Stimulated activated naive B cell treated with anti-CD40 and anti-IgM and Interleukin-4, amounts not matched to agents 10 μg/mL and 1 μg/mL and 100 μg/mL, for 72 hours (primary cell): Measurements from ENCODE around the gene GRM8.

ENCODE experiments used
- ATAC-seq, 2 donors: fragments of 150-1000 bp; cut with Tn5 transposase; replicated peaks; 2 replicates each; pipeline ENCODE4 v1.10.0; 2021; ENCODE audit warnings: moderate library complexity in 1 of 2
- DNase-seq: peaks from one replicate; pipeline ENCODE4 v3.0.0; 2021
- H3K27ac Mint-ChIP-seq: one replicate; pipeline ENCODE4 v1.8.0; 2022; ENCODE audit warnings: mild to moderate bottlenecking, mixed read lengths
- H3K27me3 Mint-ChIP-seq, 2 donors: one replicate each; pipeline ENCODE4 v1.8.0; 2022; ENCODE audit warnings: mixed read lengths in 2 of 2
- H3K36me3 Mint-ChIP-seq, 2 donors: one replicate each; pipeline ENCODE4 v1.8.0; 2022; ENCODE audit warnings: mixed read lengths in 2 of 2, mild to moderate bottlenecking in 1 of 2
- H3K4me1 Mint-ChIP-seq, 2 donors: one replicate each; pipeline ENCODE4 v1.8.0; 2022; ENCODE audit warnings: mixed read lengths in 2 of 2, mild to moderate bottlenecking in 1 of 2
- H3K4me3 Mint-ChIP-seq, 2 donors: one replicate each; pipeline ENCODE4 v1.8.0; 2022; ENCODE audit warnings: mild to moderate bottlenecking in 2 of 2, mixed read lengths in 2 of 2, moderate library complexity in 1 of 2
- H3K9me3 Mint-ChIP-seq, 2 donors: one replicate each; pipeline ENCODE4 v1.8.0; 2022; ENCODE audit warnings: mixed read lengths in 2 of 2, mild to moderate bottlenecking in 1 of 2

The GRM8 gene

GRCh38 chr7:126657599-126658358 is 595.0 kb downstream of the GRM8 start:
- Mint-ChIP-seq H3K27ac (peak overlapping the region; percentile 1), H3K27me3 (no peaks in the 10 kb centered on the region), H3K4me3 (no peak overlapping the region), H3K9me3 (peaks cover 5 to 9% of the 10 kb centered on the region in 2 donors), H3K36me3 (no peaks in the 10 kb centered on the region), H3K4me1 (peaks cover 4 to 5% of the 10 kb centered on the region in 2 donors)
- ATAC-seq (peak in 1 of 2 donors; percentile 80), DNase-seq (no peak)

GRCh38 chr7:126657137-126657536 is 595.6 kb downstream of the GRM8 start:
- Mint-ChIP-seq H3K27me3 (no peaks in the 10 kb centered on the region), H3K36me3 (no peaks in the 10 kb centered on the region), H3K4me1 (peaks cover 4 to 5% of the 10 kb centered on the region in 2 donors), H3K4me3 (no peak overlapping the region), H3K9me3 (peaks cover 3 to 9% of the 10 kb centered on the region in 2 donors), H3K27ac (no peak overlapping the region)
- DNase-seq (no peak), ATAC-seq (no peak)

GRCh38 chr7:126656165-126656564 is 596.6 kb downstream of the GRM8 start:
- H3K4me1 Mint-ChIP-seq: peaks cover 4 to 5% of the 10 kb centered on the region in 2 donors
- DNase-seq: no peak
- no peaks in the 10 kb centered on the region for H3K27me3 Mint-ChIP-seq
- H3K9me3 Mint-ChIP-seq: peaks cover 2 to 12% of the 10 kb centered on the region in 2 donors
- no peak overlapping the region for H3K4me3 Mint-ChIP-seq
- H3K36me3 Mint-ChIP-seq: no peaks in the 10 kb centered on the region
- ATAC-seq: no peak
- no peak overlapping the region for H3K27ac Mint-ChIP-seq

- H3K27ac Mint-ChIP-seq: no peak overlapping the region
- no peaks in the 10 kb centered on the region for H3K27me3 Mint-ChIP-seq
- no peak overlapping the region for H3K4me3 Mint-ChIP-seq
- peaks cover 2 to 3% of the 10 kb centered on the region in 2 donors for H3K9me3 Mint-ChIP-seq
- H3K4me1 Mint-ChIP-seq: no peaks in the 10 kb centered on the region
- H3K36me3 Mint-ChIP-seq: no peaks in the 10 kb centered on the region
- DNase-seq (no peak), ATAC-seq (no peak)
Measured at GRCh38 chr7:126637538-126637937, 615.2 kb downstream of the GRM8 start.

- ATAC-seq (no peak), DNase-seq (no peak)
- no peaks in the 10 kb centered on the region for H3K4me1 Mint-ChIP-seq
- H3K27me3 Mint-ChIP-seq: no peaks in the 10 kb centered on the region
- no peak overlapping the region for H3K4me3 Mint-ChIP-seq
- H3K9me3 Mint-ChIP-seq: peaks cover 3 to 7% of the 10 kb centered on the region in 2 donors
- no peaks in the 10 kb centered on the region for H3K36me3 Mint-ChIP-seq
- no peak overlapping the region for H3K27ac Mint-ChIP-seq
Measured at GRCh38 chr7:126635545-126635944, 617.2 kb downstream of the GRM8 start.

- Mint-ChIP-seq H3K9me3 (no peaks in the 10 kb centered on the region), H3K4me3 (no peak overlapping the region), H3K36me3 (no peaks in the 10 kb centered on the region), H3K27me3 (no peaks in the 10 kb centered on the region), H3K4me1 (no peaks in the 10 kb centered on the region), H3K27ac (no peak overlapping the region)
- no peak for ATAC-seq
- DNase-seq: no peak
Measured at GRCh38 chr7:126608339-126608776, 644.4 kb downstream of the GRM8 start.

GRCh38 chr7:126606331-126606730 is 646.4 kb downstream of the GRM8 start:
- H3K4me3 Mint-ChIP-seq: no peak overlapping the region
- H3K27me3 Mint-ChIP-seq: no peaks in the 10 kb centered on the region
- H3K36me3 Mint-ChIP-seq: no peaks in the 10 kb centered on the region
- no peak for ATAC-seq
- no peak for DNase-seq
- no peak overlapping the region for H3K27ac Mint-ChIP-seq
- no peaks in the 10 kb centered on the region for H3K4me1 Mint-ChIP-seq
- no peaks in the 10 kb centered on the region for H3K9me3 Mint-ChIP-seq

GRCh38 chr7:126605553-126605952 is 647.2 kb downstream of the GRM8 start:
- Mint-ChIP-seq H3K36me3 (no peaks in the 10 kb centered on the region), H3K4me1 (no peaks in the 10 kb centered on the region), H3K27ac (no peak overlapping the region), H3K4me3 (no peak overlapping the region), H3K9me3 (no peaks in the 10 kb centered on the region), H3K27me3 (no peaks in the 10 kb centered on the region)
- ATAC-seq (no peak), DNase-seq (no peak)

- ATAC-seq: no peak
- H3K4me3 Mint-ChIP-seq: no peak overlapping the region
Measured at GRCh38 chr7:126605056-126605455, 647.7 kb downstream of the GRM8 start.

GRCh38 chr7:126589068-126589684 is 663.6 kb downstream of the GRM8 start:
- H3K27me3 Mint-ChIP-seq: no peaks in the 10 kb centered on the region
- H3K9me3 Mint-ChIP-seq: peaks cover 0 to 6% of the 10 kb centered on the region in 2 donors
- H3K4me3 Mint-ChIP-seq: no peak overlapping the region
- DNase-seq (no peak), ATAC-seq (no peak)
- H3K36me3 Mint-ChIP-seq: no peaks in the 10 kb centered on the region
- H3K27ac Mint-ChIP-seq: no peak overlapping the region
- H3K4me1 Mint-ChIP-seq: no peaks in the 10 kb centered on the region

More at GRCh38 chr7:126605056-126605455, 647.7 kb downstream of the GRM8 start:
- no peaks in the 10 kb centered on the region for H3K4me1 Mint-ChIP-seq
- no peaks in the 10 kb centered on the region for H3K36me3 Mint-ChIP-seq
- H3K27me3 Mint-ChIP-seq: no peaks in the 10 kb centered on the region
- DNase-seq: no peak
- H3K9me3 Mint-ChIP-seq: no peaks in the 10 kb centered on the region
- H3K27ac Mint-ChIP-seq: no peak overlapping the region

GRCh38 chr7:126578338-126578737 is 674.4 kb downstream of the GRM8 start:
- H3K4me1 Mint-ChIP-seq: no peaks in the 10 kb centered on the region
- no peaks in the 10 kb centered on the region for H3K36me3 Mint-ChIP-seq
- H3K27ac Mint-ChIP-seq: no peak overlapping the region
- DNase-seq (no peak), ATAC-seq (no peak)
- H3K4me3 Mint-ChIP-seq: no peak overlapping the region
- H3K9me3 Mint-ChIP-seq: peaks cover 0 to 5% of the 10 kb centered on the region in 2 donors
- no peaks in the 10 kb centered on the region for H3K27me3 Mint-ChIP-seq

GRCh38 chr7:126574276-126575250 is 678.2 kb downstream of the GRM8 start:
- no peaks in the 10 kb centered on the region for H3K36me3 Mint-ChIP-seq
- peaks cover 0 to 6% of the 10 kb centered on the region in 2 donors for H3K9me3 Mint-ChIP-seq
- no peak overlapping the region for H3K27ac Mint-ChIP-seq
- no peaks in the 10 kb centered on the region for H3K27me3 Mint-ChIP-seq
- ATAC-seq (no peak), DNase-seq (no peak)
- H3K4me1 Mint-ChIP-seq: no peaks in the 10 kb centered on the region
- no peak overlapping the region for H3K4me3 Mint-ChIP-seq

- no peaks in the 10 kb centered on the region for H3K4me1 Mint-ChIP-seq
- H3K27me3 Mint-ChIP-seq: no peaks in the 10 kb centered on the region
- H3K4me3 Mint-ChIP-seq: no peak overlapping the region
- peaks cover 0 to 3% of the 10 kb centered on the region in 2 donors for H3K9me3 Mint-ChIP-seq
- no peaks in the 10 kb centered on the region for H3K36me3 Mint-ChIP-seq
- DNase-seq (no peak), ATAC-seq (no peak)
- no peak overlapping the region for H3K27ac Mint-ChIP-seq
Measured at GRCh38 chr7:126570845-126571244, 681.9 kb downstream of the GRM8 start.

GRCh38 chr7:126569402-126569801 is 683.3 kb downstream of the GRM8 start:
- Mint-ChIP-seq H3K4me3 (no peak overlapping the region), H3K9me3 (peaks cover 0 to 3% of the 10 kb centered on the region in 2 donors), H3K27ac (no peak overlapping the region), H3K4me1 (no peaks in the 10 kb centered on the region), H3K27me3 (no peaks in the 10 kb centered on the region), H3K36me3 (no peaks in the 10 kb centered on the region)
- no peak for DNase-seq
- ATAC-seq: no peak
